Measurements from ENCODE around the gene SEC16A.

SEC16A gene, protein sequence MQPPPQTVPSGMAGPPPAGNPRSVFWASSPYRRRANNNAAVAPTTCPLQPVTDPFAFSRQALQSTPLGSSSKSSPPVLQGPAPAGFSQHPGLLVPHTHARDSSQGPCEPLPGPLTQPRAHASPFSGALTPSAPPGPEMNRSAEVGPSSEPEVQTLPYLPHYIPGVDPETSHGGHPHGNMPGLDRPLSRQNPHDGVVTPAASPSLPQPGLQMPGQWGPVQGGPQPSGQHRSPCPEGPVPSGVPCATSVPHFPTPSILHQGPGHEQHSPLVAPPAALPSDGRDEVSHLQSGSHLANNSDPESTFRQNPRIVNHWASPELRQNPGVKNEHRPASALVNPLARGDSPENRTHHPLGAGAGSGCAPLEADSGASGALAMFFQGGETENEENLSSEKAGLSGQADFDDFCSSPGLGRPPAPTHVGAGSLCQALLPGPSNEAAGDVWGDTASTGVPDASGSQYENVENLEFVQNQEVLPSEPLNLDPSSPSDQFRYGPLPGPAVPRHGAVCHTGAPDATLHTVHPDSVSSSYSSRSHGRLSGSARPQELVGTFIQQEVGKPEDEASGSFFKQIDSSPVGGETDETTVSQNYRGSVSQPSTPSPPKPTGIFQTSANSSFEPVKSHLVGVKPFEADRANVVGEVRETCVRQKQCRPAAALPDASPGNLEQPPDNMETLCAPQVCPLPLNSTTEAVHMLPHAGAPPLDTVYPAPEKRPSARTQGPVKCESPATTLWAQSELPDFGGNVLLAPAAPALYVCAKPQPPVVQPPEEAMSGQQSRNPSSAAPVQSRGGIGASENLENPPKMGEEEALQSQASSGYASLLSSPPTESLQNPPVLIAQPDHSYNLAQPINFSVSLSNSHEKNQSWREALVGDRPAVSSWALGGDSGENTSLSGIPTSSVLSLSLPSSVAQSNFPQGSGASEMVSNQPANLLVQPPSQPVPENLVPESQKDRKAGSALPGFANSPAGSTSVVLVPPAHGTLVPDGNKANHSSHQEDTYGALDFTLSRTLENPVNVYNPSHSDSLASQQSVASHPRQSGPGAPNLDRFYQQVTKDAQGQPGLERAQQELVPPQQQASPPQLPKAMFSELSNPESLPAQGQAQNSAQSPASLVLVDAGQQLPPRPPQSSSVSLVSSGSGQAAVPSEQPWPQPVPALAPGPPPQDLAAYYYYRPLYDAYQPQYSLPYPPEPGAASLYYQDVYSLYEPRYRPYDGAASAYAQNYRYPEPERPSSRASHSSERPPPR (N-terminal part only)

DNA sequence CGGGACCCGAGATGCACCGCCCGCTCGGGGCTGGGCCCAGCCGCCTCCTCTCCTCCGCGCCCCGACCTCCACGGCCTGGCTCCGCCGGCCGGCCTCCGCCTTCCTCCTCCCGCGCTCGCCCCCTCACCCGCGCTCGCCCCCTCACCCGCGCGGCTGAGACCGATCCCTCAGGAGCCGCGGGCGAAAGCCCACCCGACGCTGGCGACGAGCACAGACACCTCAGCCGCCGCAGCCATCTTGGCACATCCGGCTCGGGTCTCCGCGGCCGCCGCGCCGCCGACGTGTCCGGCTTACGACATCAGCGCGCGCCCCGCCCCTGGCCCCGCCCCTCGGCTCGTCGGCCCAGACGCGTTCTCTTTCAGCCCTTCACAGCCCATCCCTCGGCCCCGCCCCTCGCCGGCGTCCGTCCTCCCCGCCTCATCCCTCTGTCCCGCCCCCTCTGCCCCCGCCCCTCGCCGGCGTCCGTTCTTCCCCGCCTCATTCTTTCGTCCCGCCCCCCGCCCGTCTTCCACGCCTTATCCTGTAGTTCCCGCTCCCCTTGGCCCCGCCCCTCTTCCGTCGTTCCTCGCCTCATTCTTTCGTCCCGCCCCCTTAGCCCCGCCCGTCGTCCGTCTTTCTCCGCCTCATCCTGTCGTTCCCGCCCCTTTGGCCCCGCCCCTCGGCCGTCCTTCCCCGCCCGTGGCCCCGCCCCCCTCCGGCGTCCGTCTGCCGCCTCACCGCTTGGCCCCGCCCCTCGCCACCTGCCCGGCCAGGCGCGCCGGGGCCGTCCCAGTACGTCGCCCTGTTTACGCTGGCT lies at the start of gene SEC16A:
Gene SEC16A, minus strand, starts transcription at position 248 of the 796 bp plus-strand sequence. CDS start 5,425 bp downstream, outside the sequence.
- H3K4me3 ChIP-seq (ENCODE audit: low read depth, low read length), result peak within 1 kb of the TSS; percentile 89
- peak; percentile 92 for DNase-seq (ENCODE audit: low read depth)

DNA sequence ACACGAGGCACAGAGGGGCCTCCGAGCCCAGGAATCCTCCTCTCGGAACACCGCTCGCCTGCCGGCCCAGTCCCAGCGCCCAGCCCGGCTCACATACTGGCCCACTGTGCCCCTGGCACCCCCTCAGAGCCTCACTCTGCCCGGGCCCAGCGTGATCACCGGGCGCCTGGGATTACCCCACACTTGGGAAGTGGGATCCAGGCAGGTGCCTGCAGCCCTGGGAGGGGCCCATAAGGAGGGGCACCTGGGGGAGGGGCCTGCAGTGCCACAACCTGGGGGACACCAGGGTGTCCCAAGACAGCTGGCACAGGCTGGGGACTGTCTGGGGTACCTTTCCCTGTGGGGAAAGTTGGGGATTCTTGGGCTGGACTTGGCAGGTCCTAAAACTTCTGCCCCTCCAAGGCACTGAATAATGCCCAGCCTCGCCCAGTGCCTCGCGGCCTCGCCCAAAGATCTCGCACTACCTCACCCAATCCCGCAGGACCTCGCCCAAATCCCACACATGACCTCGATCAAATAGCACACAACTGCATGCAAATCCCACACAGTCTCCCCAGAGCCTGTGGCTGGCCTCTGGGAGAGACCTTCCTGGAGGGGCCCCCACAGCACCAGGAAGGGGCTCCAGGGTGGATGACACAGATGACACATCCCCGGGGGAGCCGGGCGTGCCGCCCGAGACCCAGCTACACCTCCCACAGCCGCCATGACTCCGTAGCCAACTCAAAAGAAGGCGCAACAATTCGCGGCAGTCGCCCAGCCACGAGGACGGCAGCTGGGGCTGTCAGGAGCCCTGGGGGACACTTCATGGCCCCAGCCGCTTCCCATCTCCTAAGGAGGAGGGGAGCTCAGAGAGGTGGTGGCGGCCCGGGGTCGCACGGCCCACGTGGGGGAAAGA lies 49.3 kb upstream of the SEC16A start:
- DNase-seq (ENCODE audit: low read depth), result no peak

DNA sequence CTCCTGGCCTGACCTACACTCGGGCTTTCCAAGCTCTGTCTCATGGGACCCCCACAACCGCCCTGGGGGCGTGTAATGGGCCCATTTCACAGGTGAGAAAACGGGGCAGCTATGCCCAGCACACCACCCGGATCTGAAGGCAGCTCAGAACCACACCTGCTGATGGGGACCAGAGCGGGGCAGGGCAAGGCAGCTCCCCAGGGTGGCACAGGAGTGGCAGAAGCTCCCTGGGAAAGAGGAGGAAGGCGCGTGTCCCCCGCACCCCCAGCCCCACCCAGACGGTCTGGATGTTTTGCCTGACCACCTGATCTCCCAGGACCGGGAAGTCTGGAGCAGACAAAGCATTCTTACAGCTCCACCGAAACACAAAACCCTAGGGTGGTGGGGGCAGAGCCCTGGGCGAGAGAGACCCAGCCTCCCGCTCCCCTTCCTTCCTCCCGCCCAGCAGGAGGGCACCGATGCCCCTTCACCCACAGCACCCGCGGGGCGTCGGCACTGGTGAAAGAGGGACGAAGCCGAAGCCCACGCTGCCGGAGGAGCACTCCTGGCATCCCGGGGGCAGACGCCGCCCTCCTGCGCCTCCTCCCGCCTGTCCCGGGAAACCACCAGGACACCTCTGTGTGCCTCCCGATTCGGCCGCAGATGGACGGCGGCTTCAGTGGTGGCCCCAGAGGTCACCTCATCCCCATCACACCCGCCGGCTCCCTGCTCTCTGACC lies 48.5 kb upstream of the SEC16A start:
- DNase-seq (ENCODE audit: low read depth), result no peak
- no peak overlapping the region for H3K4me3 ChIP-seq (ENCODE audit: low read depth, low read length)

More for the DNA sequence above, 49.3 kb upstream of the SEC16A start:
- H3K4me3 ChIP-seq (ENCODE audit: low read depth, low read length), result no peak overlapping the region

DNA sequence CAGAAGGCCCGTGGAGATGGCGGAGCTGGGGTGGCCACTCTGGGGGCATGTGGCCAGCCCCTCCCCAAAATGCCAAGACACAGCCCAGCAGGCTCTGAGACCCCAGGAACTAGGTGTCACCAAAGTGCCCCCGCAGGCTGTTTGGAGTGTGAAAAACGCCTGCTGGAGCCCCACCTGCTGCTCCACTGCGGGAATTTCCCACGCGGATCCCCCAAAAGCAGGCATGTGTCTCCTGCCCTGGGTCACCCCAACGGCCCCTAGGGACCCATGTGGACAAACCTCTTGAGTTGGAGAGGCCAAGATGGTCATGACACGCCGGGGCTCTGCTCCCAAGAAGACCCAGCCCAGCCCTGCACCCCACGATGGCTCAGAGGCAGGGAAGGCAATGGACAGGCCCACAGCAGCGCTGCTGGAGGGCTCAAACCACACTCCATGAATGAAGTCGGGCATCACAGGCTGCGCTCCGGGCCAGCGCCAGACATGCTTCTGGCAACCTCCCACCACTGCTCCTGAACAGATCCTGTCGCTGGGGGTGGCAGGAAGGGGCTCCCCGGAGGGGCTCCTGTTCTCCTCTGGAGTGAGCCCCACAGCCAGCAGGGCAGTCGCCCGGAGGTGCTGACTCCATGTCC lies 47.7 kb upstream of the SEC16A start:
- DNase-seq (ENCODE audit: low read depth), result no peak
- H3K4me3 ChIP-seq (ENCODE audit: low read depth, low read length), result no peak overlapping the region

DNA sequence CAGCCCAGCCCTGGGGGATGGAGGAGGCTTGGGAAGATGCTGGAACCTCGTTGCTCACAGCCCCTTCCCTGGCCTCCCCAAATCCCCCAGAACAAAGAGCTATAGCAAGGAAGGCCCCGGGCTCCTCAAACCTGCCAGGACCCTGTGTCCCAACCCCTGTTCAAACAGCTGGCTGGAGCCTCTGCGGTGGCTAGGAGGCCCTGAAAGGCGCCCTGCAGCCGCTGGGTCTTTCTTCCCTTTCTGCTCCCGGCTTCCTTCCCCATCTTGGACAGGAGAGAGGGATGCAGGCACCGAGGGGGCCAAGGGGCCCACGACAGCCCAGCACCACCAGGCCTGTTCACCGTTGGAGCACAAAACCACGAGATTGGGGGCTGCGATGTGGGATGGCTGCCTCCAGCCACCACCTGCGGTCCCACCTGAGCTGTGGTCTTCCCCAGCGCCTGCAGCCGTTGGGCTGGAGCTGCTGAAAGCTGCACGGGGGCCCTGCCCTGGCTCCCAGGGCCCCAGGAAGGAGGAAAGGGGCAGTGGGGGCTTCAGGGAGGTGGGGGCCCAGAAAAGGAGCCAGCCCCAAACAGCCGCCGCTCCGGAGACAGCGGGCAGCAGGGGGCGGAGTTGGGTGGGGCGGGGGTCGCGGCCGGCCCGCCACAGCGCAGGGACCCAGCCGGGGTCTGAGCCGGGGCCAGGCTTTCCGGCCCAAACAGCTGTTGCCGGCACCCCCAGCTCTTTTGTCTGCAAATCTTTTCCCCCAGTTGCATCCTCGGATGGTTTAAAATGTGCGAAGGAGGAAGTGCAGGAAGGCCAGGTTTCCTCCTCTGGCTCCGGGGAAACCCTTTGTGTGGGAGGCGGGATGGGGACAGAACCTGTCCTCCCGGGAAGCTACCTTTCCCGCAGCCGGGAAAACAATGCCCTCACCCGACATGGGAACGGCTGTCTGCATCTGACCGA lies 46.9 kb upstream of the SEC16A start:
- no peak for DNase-seq (ENCODE audit: low read depth)
- no peak overlapping the region for H3K4me3 ChIP-seq (ENCODE audit: low read depth, low read length)

DNA sequence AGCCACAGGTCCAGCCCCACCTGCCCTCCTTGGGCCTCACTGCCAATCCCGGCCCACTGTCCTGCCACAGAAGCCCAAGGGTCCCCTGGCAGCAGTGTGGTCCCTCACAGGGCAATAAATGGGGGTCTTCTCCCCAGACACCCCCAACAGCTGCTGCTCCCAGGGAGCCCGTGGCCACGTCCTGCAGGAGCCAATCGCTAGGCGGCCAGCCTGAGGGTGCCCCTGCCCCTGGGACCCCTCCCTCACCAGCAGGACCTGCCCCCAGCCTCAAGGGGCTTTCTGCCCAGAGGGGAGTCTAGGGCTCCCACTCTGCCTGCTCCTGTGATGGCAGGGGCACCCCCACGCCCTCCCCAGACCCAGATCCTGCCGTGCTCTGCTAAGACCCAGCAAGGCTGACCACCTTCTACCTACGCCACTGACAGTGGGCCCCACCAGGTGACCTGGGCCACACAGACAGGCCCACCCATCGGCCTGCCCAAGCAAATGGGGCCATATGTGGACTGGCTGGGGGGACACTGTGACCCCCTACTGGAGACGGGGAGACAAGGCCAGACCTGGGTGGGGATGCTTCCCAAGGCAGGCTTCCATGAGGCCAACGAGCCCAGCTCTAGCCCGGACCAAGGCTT lies 46.0 kb upstream of the SEC16A start:
- H3K4me3 ChIP-seq (ENCODE audit: low read depth, low read length), result no peak overlapping the region
- no peak for DNase-seq (ENCODE audit: low read depth)

DNA sequence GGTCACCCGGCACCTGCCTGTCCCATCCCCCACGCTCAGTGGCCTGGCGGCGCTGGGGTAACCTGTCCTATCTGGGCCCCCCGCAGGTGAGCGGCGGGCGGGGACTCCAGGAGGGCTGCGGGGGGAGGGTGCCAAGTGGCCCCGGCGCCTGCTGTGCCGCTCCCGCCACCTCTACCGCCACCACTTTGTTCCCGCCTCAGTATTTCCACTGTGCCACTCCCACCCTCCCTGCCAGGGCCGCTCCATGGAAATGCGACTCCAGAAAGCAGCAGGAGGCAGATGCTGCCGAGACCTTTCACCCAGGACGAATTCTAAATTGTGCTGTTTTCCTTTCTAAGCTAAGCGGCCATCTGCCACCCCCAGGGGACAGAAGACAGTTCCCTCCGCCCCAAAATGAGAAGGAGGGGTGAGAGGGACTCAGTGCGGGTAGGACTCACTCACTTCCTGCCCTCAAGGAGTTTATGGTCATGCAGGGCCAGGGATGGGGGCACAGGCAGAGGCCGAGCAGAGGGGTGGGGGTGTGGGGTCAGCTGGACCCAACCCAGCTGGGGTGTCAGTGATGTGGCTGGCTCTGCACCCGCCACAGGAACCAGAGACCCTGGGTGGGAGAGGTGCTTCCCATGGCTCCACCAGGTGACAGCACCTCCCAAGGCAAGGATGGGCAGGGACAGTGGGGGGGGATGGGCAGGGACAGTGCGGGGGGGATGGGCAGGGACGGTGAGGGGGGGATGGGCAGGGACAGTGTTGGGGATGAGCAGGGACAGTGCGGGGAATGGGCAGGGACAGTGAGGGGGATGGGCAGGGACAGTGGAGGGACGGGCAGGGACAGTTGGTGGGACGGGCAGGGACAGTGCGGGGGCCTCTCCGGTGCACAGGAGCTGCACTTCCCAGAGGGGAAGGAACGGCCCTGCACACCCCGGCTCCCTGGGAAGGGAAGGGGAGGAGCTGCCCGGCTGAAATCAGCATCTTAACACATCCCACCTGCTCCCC lies 45.2 kb upstream of the SEC16A start:
- no peak for DNase-seq (ENCODE audit: low read depth)
- no peak overlapping the region for H3K4me3 ChIP-seq (ENCODE audit: low read depth, low read length)

DNA sequence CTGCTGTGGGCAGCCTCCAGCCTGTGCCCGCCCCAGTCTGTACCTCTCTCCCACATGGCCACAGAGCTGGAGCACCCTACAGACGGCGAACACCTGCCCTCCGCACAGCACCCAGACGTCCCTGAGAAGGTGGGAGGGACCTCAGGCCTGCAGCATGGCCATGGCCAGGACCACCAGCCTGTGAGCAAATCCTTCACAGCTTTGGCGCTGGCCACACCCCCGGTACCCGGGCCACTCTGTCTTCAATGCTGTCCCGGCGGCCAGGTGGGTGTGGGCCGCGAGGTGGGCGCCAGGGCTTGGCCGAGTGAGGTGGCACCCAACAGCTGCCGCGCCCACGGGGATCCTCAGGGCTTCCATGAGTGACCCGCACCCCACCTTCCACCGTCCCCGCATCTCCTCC lies 44.3 kb upstream of the SEC16A start:
- no peak overlapping the region for H3K4me3 ChIP-seq (ENCODE audit: low read depth, low read length)
- DNase-seq (ENCODE audit: low read depth), result no peak

DNA sequence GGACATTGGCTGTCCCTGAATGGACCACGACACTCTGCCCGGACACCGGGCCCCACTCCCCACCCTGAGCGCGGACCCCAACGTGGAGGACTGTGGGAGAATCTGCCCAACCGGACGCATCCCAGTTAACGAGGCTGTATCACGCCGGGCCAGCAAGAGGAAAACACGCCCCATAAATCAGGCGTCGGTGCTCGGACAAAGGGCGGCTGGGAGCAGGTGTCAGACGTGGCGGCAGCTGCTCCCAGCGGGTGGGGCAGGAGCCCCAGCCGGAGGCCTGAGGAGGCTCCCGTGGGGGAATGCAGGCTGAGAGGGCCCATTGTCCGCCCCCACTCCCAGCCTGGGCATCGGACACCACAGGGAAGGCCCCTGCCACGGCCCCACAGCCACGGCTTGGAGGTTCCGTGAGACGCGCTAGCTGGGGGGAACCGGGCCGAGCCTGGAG lies 43.8 kb upstream of the SEC16A start:
- no peak overlapping the region for H3K4me3 ChIP-seq (ENCODE audit: low read depth, low read length)
- no peak for DNase-seq (ENCODE audit: low read depth)

DNA sequence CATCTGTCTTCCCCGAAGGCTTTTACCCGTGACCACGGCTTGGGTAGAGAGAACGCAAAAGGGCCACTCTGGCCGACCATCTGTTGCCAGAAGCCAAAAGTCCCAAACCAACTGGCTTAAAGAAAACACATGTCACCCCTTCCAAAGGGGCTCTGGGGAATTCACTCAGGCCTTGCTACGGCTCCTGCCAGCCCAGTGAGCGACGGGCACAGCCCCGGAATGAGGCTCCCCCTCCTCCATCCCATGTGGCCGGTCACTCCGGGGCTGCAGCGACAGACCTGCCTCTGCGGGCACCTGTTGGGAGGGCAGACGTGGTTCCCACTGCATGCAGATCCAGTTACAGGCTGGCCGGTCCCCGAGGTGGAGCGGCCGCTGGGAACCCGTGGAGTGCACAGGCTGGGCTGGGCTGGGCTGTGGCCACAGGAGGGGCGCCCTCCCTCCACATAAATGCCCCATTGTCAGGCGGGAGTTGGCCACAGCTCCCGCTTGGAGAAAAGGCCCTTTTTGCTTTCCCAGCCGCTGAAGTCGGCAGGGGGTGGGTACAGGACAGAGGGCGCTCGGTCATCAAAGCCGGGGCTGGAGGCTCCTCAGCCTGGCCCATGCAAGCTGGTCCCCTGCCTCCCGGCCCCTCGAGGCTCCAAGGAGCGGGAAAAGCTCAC lies 43.1 kb upstream of the SEC16A start:
- DNase-seq (ENCODE audit: low read depth), result no peak
- H3K4me3 ChIP-seq (ENCODE audit: low read depth, low read length), result no peak overlapping the region

DNA sequence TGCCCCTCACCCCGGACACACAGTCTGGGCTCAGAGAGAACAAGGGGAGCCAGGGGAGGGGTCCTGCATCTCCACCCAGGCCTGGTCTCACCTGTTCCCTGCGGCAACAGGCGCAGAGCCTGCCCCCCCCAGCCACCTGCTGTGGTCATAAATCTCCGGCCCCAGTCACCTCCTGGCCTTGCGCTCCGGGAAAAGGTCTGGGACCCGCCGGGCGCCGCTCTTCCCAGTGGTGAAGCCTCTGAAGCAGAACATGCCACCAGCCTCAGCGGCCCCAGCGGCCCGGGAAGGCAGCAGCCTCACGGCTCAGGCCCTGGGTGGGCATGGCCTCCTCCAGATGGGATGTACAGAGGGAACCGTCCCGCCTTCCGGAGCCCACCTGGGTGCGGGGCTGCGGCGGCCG lies 42.4 kb upstream of the SEC16A start:
- DNase-seq (ENCODE audit: low read depth), result no peak
- no peak overlapping the region for H3K4me3 ChIP-seq (ENCODE audit: low read depth, low read length)

DNA sequence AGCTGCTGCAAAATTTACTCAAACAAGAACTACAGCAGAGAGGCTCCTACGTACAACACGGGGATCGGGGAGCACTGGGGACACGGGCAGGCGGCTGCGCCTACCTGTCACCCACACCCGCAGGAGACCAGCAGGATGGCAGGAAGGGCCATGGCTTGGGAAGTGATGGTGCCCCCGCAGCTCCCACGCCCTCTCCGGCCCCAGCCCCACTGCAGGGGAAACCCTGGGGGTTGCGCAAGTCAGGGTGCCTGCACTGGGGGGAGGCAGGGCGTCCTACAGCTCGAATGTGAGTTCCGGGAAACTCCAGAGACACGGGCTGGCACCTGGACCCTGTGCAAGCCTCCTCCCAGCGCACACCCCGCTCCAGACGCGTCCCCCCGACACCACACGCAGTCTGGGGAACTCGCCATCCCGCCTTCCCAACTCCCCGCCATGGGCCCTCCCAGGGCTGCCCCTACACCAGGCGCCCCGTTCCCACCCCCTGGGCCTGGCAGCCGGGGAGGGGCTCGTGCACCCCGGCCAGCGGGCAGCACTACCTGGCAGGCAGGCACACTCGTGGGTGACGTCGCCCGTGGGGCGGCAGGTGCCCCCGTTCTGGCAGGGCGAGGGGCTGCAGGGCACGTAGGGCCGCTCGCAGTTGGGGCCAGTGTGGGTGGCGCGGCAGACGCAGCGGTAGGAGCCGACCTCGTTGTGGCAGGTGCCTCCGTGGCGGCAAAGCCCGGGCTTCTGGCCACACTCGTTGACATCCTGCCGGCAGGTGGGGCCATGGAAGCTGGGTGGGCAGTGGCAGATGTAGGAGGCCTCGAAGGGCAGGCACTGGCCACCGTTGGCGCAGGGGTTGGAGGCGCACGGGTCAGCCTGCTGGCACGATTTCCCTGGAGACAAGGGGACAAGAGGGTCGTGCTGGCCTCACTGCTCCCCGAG lies 39.7 kb upstream of the SEC16A start:
- DNase-seq (ENCODE audit: low read depth), result no peak
- no peak overlapping the region for H3K4me3 ChIP-seq (ENCODE audit: low read depth, low read length)

DNA sequence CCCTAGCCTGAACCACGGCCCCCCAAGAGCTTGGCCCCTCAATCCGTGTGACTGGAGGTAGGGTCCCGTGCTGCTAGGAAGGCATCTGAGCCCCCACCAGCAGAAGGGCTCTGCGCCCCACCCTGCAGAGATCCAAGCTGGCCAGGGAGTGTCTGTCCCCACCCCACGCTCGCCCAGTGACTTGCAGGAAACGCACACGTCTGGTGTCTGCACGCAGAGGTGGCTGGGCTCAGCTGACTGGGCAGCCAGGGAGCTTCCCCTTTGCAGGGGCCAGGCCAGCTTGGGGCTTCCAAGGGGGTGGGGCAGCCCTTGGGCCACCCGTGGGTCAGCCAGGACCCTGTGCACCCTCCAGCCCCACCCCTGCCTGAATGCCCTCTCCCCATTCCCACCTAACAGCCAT lies 38.7 kb upstream of the SEC16A start:
- no peak for DNase-seq (ENCODE audit: low read depth)

More for the DNA sequence above, 38.7 kb upstream of the SEC16A start:
- H3K4me3 ChIP-seq (ENCODE audit: low read depth, low read length), result no peak overlapping the region

All from skeletal muscle cell (primary cell).